GM23248 (cell line): ENCODE data around the gene HEATR9. TPM values are rescaled to one million over a fixed set of nuclear protein-coding genes. Genes with fewer than 3 reads are reported as not detected.

ENCODE experiments used
- DNase-seq: peaks from one replicate; pipeline ENCODE4 v3.0.0-alpha.2; 2015
- H2AFZ ChIP-seq: fragments of 200-600 bp; sonication (generic); 2 replicates; pipeline ENCODE4 v1.6.1; 2016; ENCODE audit warnings: antibody characterized with exemption
- H3F3A ChIP-seq: fragments of 200-600 bp; sonication (generic); 2 replicates; pipeline ENCODE4 v1.6.1; 2016; ENCODE audit warnings: mild to moderate bottlenecking, antibody characterized with exemption, mixed run types; ENCODE audit not compliant: insufficient read depth
- H3K27ac ChIP-seq: fragments of 200-600 bp; sonication (generic); 2 replicates; pipeline ENCODE4 v1.5.1; 2016; ENCODE audit warnings: mild to moderate bottlenecking
- H3K27me3 ChIP-seq: fragments of 200-600 bp; sonication (generic); replicated peaks from 2 replicates; pipeline ENCODE4 v1.6.1; 2016; ENCODE audit warnings: mild to moderate bottlenecking; ENCODE audit not compliant: insufficient read depth
- H3K36me3 ChIP-seq: fragments of 200-600 bp; sonication (generic); 2 replicates; pipeline ENCODE4 v1.6.1; 2016; ENCODE audit warnings: low read depth, mild to moderate bottlenecking
- H3K4me1 ChIP-seq: fragments of 200-600 bp; sonication (generic); 2 replicates; pipeline ENCODE4 v1.6.1; 2016; ENCODE audit warnings: mild to moderate bottlenecking; ENCODE audit not compliant: insufficient read depth
- H3K4me2 ChIP-seq: fragments of 200-600 bp; sonication (generic); one replicate; pipeline ENCODE4 v1.6.1; 2016; ENCODE audit warnings: mild to moderate bottlenecking; ENCODE audit not compliant: unreplicated experiment
- H3K4me3 ChIP-seq: fragments of 200-600 bp; sonication (generic); 2 replicates; pipeline ENCODE4 v1.5.1; 2016; ENCODE audit warnings: mild to moderate bottlenecking
- H3K79me2 ChIP-seq: fragments of 200-600 bp; sonication (generic); 2 replicates; pipeline ENCODE4 v1.6.1; 2016; ENCODE audit warnings: mild to moderate bottlenecking; ENCODE audit not compliant: insufficient read depth
- H3K9ac ChIP-seq: fragments of 200-600 bp; sonication (generic); 2 replicates; pipeline ENCODE4 v1.6.1; 2016; ENCODE audit warnings: mild to moderate bottlenecking
- H3K9me2 ChIP-seq: fragments of 200-600 bp; sonication (generic); 2 replicates; pipeline ENCODE4 v1.6.1; 2016; ENCODE audit warnings: mixed run types, mild to moderate bottlenecking, moderate library complexity; ENCODE audit not compliant: insufficient read depth
- H3K9me3 ChIP-seq: fragments of 200-600 bp; sonication (generic); one replicate; pipeline ENCODE4 v1.6.1; 2017; ENCODE audit warnings: low read depth
- H4K20me1 ChIP-seq: fragments of 200-600 bp; sonication (generic); 2 replicates; pipeline ENCODE4 v1.6.0; 2016; ENCODE audit not compliant: insufficient read depth
- EZH2 ChIP-seq: fragments of 200-600 bp; sonication (generic); IDR thresholded peaks from 2 replicates; pipeline ENCODE4 v1.6.1; 2018; ENCODE audit warnings: antibody characterized with exemption, mild to moderate bottlenecking; ENCODE audit not compliant: insufficient read depth, poor library complexity, severe bottlenecking
- EZH2phosphoT487 ChIP-seq: fragments of 200-600 bp; sonication (generic); IDR thresholded peaks from 2 replicates; pipeline ENCODE4 v1.6.1; 2018; ENCODE audit warnings: antibody characterized with exemption, moderate library complexity, mild to moderate bottlenecking, low read depth; ENCODE audit not compliant: insufficient read depth
- WGBS, 2 experiments: methylation state at CpG; one replicate each; pipeline ENCODE4 v1.1.6; 2015 to 2017; ENCODE audit warnings: low lambda C conversion rate in 2 of 2, low coverage in 1 of 2; ENCODE audit errors: missing lambda C conversion rate in 2 of 2; 5-methylcytosine and 5-hydroxymethylcytosine counted together
- in situ Hi-C: fragments of 300-500 bp; cut with MboI; formaldehyde crosslinking; loops from 2 replicates; pipeline ENCODE4 v1.15.0; 2020
- polyA plus RNA-seq: library from polyadenylated mRNA; unstranded; fragments of >200 nt; fragmentation: Nextera tagmentation; extraction: Ambion mirVana; gene quantifications from 2 replicates; pipeline ENCODE4 v1.2.1, GENCODE V29; 2016
- total RNA-seq: library from RNA; depleted of rRNA; stranded (reverse); fragments of >200 nt; shearing (Covaris generic); gene quantifications from 2 replicates; pipeline ENCODE4 v1.2.3, GENCODE V29; 2014

The HEATR9 gene
- total and polyA plus RNA-seq, 2 experiments from 2014 or later: not detected

- no peak for TF ChIP-seq EZH2
- TF ChIP-seq EZH2phosphoT487: no peak
- Histone ChIP-seq H3K79me2 (peaks cover 23% of the 10 kb centered on the region; the same call in 1 of the 2 replicates), H3K27ac (no peak overlapping the region), H3K4me2 (no peak overlapping the region), H3K36me3 (peaks cover 73% of the 10 kb centered on the region), H3K27me3 (no peaks in the 10 kb centered on the region), H3K9me2 (no peaks in the 10 kb centered on the region), H3K9me3 (no peaks in the 10 kb centered on the region), H3K9ac (no peak overlapping the region), H3K4me1 (peaks cover 7% of the 10 kb centered on the region; the same call in 1 of the 2 replicates), H2AFZ (no peak overlapping the region), H3F3A (peaks cover 20% of the 10 kb centered on the region), H3K4me3 (no peak overlapping the region), H4K20me1 (no peaks in the 10 kb centered on the region)
- DNase-seq: no peak
- in situ Hi-C loops: loop anchor here (25.0 kb wide), 1 partner anchor 670 kb away; no protein-coding TSS in a partner anchor
- WGBS, 2 experiments: 97 to 98% methylated on average over 5 of the region's 5 CpGs
Measured at GRCh38 chr17:35842239-35842638, 26.5 kb downstream of the HEATR9 start.

- WGBS, 2 experiments: 73 to 75% methylated on average over 4 of the region's 4 CpGs
- in situ Hi-C loops: loop anchor here (25.0 kb wide), 1 partner anchor 671 kb away; no protein-coding TSS in a partner anchor
- TF ChIP-seq EZH2 (no peak), EZH2phosphoT487 (no peak)
- Histone ChIP-seq H3K27ac (no peak overlapping the region), H3K27me3 (no peaks in the 10 kb centered on the region), H3K4me1 (peaks cover 5% of the 10 kb centered on the region; the same call in 1 of the 2 replicates), H3K4me2 (no peak overlapping the region), H3K36me3 (peaks cover 71% of the 10 kb centered on the region), H3K79me2 (peaks cover 23% of the 10 kb centered on the region; the same call in 1 of the 2 replicates), H4K20me1 (no peaks in the 10 kb centered on the region), H2AFZ (no peak overlapping the region), H3K4me3 (no peak overlapping the region), H3K9me3 (no peaks in the 10 kb centered on the region), H3F3A (peaks cover 17% of the 10 kb centered on the region), H3K9me2 (no peaks in the 10 kb centered on the region), H3K9ac (no peak overlapping the region)
- peak; percentile 48 for DNase-seq
Measured at GRCh38 chr17:35841505-35841904, 27.2 kb downstream of the HEATR9 start.

- no peaks in the 10 kb centered on the region for H3K27me3 ChIP-seq
Measured at GRCh38 chr17:35841101-35841500, 27.6 kb downstream of the HEATR9 start.

GRCh38 chr17:35825206-35825605, 43.5 kb downstream of the HEATR9 start:
- Histone ChIP-seq H3F3A (peaks cover 14% of the 10 kb centered on the region; the same call in 1 of the 2 replicates), H3K79me2 (peaks cover 86% of the 10 kb centered on the region), H3K9ac (no peak overlapping the region), H3K9me2 (no peaks in the 10 kb centered on the region), H3K4me3 (no peak overlapping the region), H3K4me1 (no peaks in the 10 kb centered on the region), H3K9me3 (no peaks in the 10 kb centered on the region), H3K27ac (no peak overlapping the region), H3K4me2 (no peak overlapping the region), H4K20me1 (no peaks in the 10 kb centered on the region), H3K27me3 (no peaks in the 10 kb centered on the region), H2AFZ (no peak overlapping the region), H3K36me3 (peaks cover 76% of the 10 kb centered on the region)
- DNase-seq: no peak
- TF ChIP-seq EZH2 (no peak), EZH2phosphoT487 (no peak)
- 97 to 98% methylated on average over 1 of the region's 1 CpG for WGBS, 2 experiments
- in situ Hi-C loops: loop anchor here (25.0 kb wide), 1 partner anchor 687 kb away; no protein-coding TSS in a partner anchor

More at GRCh38 chr17:35841101-35841500, 27.6 kb downstream of the HEATR9 start:
- no peak for DNase-seq
- Histone ChIP-seq H4K20me1 (no peaks in the 10 kb centered on the region), H3K4me1 (0 out of 2 replicates have a peak, but pooled peaks cover under 1% of the 10 kb centered on the region), H3K4me3 (no peak overlapping the region), H3K79me2 (peaks cover 23% of the 10 kb centered on the region; the same call in 1 of the 2 replicates), H3K36me3 (peaks cover 70% of the 10 kb centered on the region), H3F3A (peaks cover 13% of the 10 kb centered on the region), H2AFZ (no peak overlapping the region), H3K9me2 (no peaks in the 10 kb centered on the region), H3K9ac (no peak overlapping the region), H3K9me3 (no peaks in the 10 kb centered on the region), H3K4me2 (no peak overlapping the region), H3K27ac (no peak overlapping the region)
- TF ChIP-seq EZH2: no peak
- TF ChIP-seq EZH2phosphoT487: no peak
- in situ Hi-C loops: loop anchor here (25.0 kb wide), 1 partner anchor 671 kb away; no protein-coding TSS in a partner anchor
- WGBS, 2 experiments: 82 to 86% methylated on average over 3 of the region's 3 CpGs

- Histone ChIP-seq H3F3A (peaks cover 14% of the 10 kb centered on the region; the same call in 1 of the 2 replicates), H4K20me1 (no peaks in the 10 kb centered on the region), H3K4me3 (no peak overlapping the region), H3K36me3 (peaks cover 63% of the 10 kb centered on the region), H3K79me2 (peaks cover 98% of the 10 kb centered on the region), H3K9me3 (no peaks in the 10 kb centered on the region), H3K27me3 (no peaks in the 10 kb centered on the region), H2AFZ (no peak overlapping the region), H3K9me2 (no peaks in the 10 kb centered on the region), H3K27ac (no peak overlapping the region), H3K4me2 (no peak overlapping the region), H3K9ac (no peak overlapping the region), H3K4me1 (no peaks in the 10 kb centered on the region)
- DNase-seq: no peak
- no peak for TF ChIP-seq EZH2
- TF ChIP-seq EZH2phosphoT487: no peak
- in situ Hi-C loops: no loop called here
- WGBS, 2 experiments: 95 to 97% methylated on average over 2 of the region's 2 CpGs
Measured at GRCh38 chr17:35821308-35821707, 47.4 kb downstream of the HEATR9 start.
